Progenitor cell of endocrine pancreas (in vitro differentiated cells): ENCODE results near the gene COG7. TPM values are rescaled to one million over a fixed set of nuclear protein-coding genes. Genes with fewer than 3 reads are reported as not detected.
A peak's percentile ranks its signal among the peaks of the same experiment; 100 is the strongest.
"Not testable (repeated sequence)": the region's sequence is repeated elsewhere in the genome, so short reads cannot be mapped to it uniquely, and the experiment has no call there.

ENCODE experiments used
- DNase-seq: peaks from one replicate; pipeline ENCODE4 v3.0.0; 2021; ENCODE audit warnings: low spot score; ENCODE audit not compliant: unreplicated experiment
- H3K27ac Mint-ChIP-seq: 2 replicates; pipeline ENCODE4 v1.8.0; 2021; ENCODE audit warnings: mild to moderate bottlenecking, moderate library complexity, mixed read lengths
- H3K27me3 Mint-ChIP-seq: 2 replicates; pipeline ENCODE4 v1.8.0; 2021; ENCODE audit warnings: mixed read lengths
- H3K36me3 Mint-ChIP-seq: 2 replicates; pipeline ENCODE4 v1.8.0; 2022; ENCODE audit warnings: mixed read lengths; ENCODE audit not compliant: insufficient read depth
- H3K4me1 Mint-ChIP-seq: 2 replicates; pipeline ENCODE4 v1.8.0; 2021; ENCODE audit warnings: low read depth, mixed read lengths
- H3K4me3 Mint-ChIP-seq: 2 replicates; pipeline ENCODE4 v1.8.0; 2021; ENCODE audit warnings: low read depth, mild to moderate bottlenecking, moderate library complexity, mixed read lengths
- H3K9me3 Mint-ChIP-seq: 2 replicates; pipeline ENCODE4 v1.8.0; 2021; ENCODE audit warnings: low read depth, mixed read lengths
- total RNA-seq: library from RNA; stranded (reverse); gene quantifications from 2 replicates; pipeline ENCODE4 v1.2.1, GENCODE V29; 2021
- TF ChIP-seq, protein P1 (sequence below): fragments of 200-600 bp; sonication (generic); IDR thresholded peaks from one replicate; pipeline ENCODE4 v1.5.0; 2021; ENCODE audit warnings: antibody characterized with exemption, mild to moderate bottlenecking; ENCODE audit not compliant: unreplicated experiment

Gene COG7
- total RNA-seq, 1 donor from 2014 or later = 28.3 TPM

DNA sequence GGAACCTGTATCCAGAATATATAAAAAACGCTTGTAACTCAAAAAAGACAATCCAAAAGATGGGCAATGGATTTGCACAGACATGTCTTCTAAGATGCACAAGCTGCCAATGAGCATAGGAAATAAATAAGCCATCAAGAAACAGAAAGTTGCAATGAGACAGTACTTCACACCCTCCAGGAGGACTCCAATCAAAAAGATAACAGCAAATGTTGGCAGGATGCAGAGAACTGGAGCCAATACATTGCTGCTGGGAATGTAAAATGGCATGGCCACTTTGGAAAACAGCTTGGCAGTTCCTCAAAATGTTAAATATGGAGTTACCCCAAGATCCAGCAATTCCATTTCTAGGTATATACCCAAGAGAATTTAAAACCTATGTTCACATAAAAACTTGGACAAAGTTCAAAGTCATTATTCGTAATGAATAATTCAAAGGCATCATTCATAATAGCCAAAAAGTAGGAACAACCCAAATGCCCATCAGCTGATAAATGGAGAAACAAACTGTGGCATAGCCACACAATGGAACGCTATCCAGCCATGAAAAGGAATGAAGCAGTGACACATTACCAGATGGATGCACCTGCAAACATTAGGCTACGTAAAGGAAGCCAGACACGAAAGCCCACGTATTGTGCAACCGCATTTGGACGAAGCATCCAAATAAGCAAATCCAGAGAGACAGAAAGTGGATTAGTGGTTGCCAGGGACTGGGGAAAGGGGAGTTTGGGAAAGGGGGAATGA lies 31.7 kb upstream of the COG7 start:
- H3K27ac Mint-ChIP-seq = no peak overlapping the region
- TF ChIP-seq, protein P1, sequence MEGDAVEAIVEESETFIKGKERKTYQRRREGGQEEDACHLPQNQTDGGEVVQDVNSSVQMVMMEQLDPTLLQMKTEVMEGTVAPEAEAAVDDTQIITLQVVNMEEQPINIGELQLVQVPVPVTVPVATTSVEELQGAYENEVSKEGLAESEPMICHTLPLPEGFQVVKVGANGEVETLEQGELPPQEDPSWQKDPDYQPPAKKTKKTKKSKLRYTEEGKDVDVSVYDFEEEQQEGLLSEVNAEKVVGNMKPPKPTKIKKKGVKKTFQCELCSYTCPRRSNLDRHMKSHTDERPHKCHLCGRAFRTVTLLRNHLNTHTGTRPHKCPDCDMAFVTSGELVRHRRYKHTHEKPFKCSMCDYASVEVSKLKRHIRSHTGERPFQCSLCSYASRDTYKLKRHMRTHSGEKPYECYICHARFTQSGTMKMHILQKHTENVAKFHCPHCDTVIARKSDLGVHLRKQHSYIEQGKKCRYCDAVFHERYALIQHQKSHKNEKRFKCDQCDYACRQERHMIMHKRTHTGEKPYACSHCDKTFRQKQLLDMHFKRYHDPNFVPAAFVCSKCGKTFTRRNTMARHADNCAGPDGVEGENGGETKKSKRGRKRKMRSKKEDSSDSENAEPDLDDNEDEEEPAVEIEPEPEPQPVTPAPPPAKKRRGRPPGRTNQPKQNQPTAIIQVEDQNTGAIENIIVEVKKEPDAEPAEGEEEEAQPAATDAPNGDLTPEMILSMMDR = no peak
- DNase-seq = no peak
- no peaks in the 10 kb centered on the region for H3K27me3 Mint-ChIP-seq
- H3K9me3 Mint-ChIP-seq = no peaks in the 10 kb centered on the region
- no peak overlapping the region for H3K4me3 Mint-ChIP-seq
- peaks cover 23% of the 10 kb centered on the region for H3K36me3 Mint-ChIP-seq
- no peaks in the 10 kb centered on the region for H3K4me1 Mint-ChIP-seq

DNA sequence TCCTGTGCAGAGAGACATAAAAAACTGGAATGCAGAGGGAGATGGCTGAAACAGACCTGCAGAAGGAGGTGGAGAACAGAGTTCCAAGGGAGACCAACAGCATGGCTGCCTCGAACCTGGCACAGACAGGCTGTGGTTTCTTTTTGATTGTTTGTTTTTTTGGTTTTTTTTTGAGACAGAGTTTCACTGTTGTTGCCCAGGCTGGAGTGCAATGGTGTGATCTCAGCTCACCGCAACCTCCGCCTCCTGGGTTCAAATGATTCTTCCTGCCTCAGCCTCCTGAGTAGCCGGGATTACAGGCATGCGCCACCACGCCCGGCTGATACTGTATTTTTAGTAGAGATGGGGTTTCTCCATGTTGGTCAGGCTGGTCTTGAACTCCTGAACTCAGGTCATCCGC lies 30.5 kb upstream of the COG7 start:
- H3K9me3 Mint-ChIP-seq, DNase-seq, H3K27me3 Mint-ChIP-seq, H3K27ac Mint-ChIP-seq, H3K4me1 Mint-ChIP-seq, H3K4me3 Mint-ChIP-seq: not testable (repeated sequence)
- H3K36me3 Mint-ChIP-seq = peaks cover 28% of the 10 kb centered on the region

DNA sequence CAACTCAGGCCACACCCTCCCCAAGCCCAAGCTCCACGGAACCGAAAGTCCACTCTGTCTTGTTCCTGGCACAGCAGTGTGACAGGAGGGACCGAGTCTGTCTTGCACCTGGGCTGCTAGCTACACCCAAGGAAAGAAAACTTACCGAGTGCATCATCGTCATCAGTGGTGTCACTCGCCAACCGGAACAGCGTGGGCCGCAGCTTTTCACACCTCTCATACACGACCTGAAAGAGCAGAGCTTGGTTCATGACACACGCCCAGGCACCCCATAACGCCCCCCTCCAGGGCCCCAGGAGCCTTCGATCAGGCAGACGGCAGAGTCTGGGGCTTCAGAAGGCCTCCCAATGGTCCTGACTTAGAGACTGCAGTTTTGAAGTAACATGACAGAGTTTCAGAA lies 29.8 kb upstream of the COG7 start:
- H3K27me3 Mint-ChIP-seq = no peaks in the 10 kb centered on the region
- no peaks in the 10 kb centered on the region for H3K9me3 Mint-ChIP-seq

DNA sequence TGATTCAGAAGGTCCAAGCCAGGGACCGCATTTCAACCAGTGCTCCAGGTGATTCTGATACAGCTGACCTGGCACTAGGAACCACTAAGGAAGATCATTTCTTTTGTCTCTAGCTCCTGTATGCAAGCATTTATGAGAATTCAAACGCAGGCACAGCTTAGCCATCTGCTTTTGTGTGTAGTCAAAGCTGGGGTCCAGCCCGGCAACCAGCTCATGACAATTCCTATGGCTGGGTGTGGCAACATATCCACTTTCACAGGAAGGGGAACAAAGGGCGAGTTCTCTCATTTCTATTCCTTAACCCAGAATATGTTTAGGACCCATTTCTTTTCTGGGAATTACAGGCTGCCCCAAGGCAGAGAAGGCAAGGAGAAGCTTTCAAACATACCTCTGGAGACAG lies 27.3 kb upstream of the COG7 start:
- TF ChIP-seq, protein P1 = no peak
- no peaks in the 10 kb centered on the region for H3K27me3 Mint-ChIP-seq
- no peaks in the 10 kb centered on the region for H3K4me1 Mint-ChIP-seq
- H3K27ac Mint-ChIP-seq = no peak overlapping the region
- H3K4me3 Mint-ChIP-seq = no peak overlapping the region
- peaks cover 22% of the 10 kb centered on the region for H3K36me3 Mint-ChIP-seq
- no peaks in the 10 kb centered on the region for H3K9me3 Mint-ChIP-seq
- DNase-seq = no peak

More for the DNA sequence above, 29.8 kb upstream of the COG7 start:
- Mint-ChIP-seq H3K27ac (no peak overlapping the region), H3K36me3 (peaks cover 28% of the 10 kb centered on the region), H3K4me1 (no peaks in the 10 kb centered on the region), H3K4me3 (no peak overlapping the region)
- TF ChIP-seq, protein P1 = no peak
- no peak for DNase-seq

DNA sequence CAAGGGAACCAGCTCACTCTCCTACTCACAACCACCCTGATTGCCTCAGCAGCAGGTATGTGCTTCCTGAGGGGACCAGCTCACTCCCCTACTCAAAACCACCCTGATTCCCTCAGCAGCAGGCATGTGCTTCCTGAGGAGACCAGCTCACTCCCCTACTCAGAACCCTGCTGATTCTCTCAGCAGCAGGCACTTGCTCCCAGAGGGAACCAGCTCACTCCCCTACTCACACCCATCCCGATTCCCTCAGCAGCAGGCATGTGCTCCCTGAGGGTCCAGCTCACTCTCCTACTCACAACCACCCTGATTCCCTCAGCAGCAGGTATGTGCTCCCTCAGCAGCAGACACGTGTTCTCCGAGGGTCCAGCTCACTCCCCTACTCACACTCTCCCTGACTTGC lies 26.1 kb upstream of the COG7 start:
- DNase-seq = no peak
- Mint-ChIP-seq H3K27me3 (no peaks in the 10 kb centered on the region), H3K9me3 (no peaks in the 10 kb centered on the region), H3K4me1 (no peaks in the 10 kb centered on the region), H3K4me3 (no peak overlapping the region), H3K36me3 (peaks cover 23% of the 10 kb centered on the region), H3K27ac (peak overlapping the region; percentile 58)
- TF ChIP-seq, protein P1 = no peak

DNA sequence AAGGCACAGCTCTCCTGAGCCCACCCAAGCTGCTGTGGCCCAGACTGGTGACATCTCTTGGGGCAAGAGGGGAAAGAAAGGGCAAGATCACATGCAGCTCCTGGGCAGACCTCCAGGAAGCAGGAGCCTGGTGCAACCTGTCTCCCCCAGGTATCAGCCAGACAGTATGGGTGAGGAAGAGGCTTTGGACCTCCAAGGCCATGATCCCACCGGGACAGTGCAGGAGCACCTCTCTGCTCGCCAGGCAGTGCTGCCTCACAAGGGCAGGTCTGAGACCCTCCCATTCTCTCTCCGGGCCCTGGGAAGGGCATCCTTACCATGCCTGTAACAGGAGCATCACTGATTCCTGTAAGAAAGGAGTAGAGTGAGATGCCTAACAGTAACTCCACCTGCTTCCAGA lies 25.6 kb upstream of the COG7 start:
- Mint-ChIP-seq H3K27me3 (no peaks in the 10 kb centered on the region), H3K4me3 (no peak overlapping the region), H3K4me1 (no peaks in the 10 kb centered on the region), H3K9me3 (no peaks in the 10 kb centered on the region), H3K27ac (no peak overlapping the region), H3K36me3 (peaks cover 27% of the 10 kb centered on the region)
- TF ChIP-seq, protein P1 = no peak
- no peak for DNase-seq
